ENCODE data around the gene ABCG5.

- TF ChIP-seq, protein P1, sequence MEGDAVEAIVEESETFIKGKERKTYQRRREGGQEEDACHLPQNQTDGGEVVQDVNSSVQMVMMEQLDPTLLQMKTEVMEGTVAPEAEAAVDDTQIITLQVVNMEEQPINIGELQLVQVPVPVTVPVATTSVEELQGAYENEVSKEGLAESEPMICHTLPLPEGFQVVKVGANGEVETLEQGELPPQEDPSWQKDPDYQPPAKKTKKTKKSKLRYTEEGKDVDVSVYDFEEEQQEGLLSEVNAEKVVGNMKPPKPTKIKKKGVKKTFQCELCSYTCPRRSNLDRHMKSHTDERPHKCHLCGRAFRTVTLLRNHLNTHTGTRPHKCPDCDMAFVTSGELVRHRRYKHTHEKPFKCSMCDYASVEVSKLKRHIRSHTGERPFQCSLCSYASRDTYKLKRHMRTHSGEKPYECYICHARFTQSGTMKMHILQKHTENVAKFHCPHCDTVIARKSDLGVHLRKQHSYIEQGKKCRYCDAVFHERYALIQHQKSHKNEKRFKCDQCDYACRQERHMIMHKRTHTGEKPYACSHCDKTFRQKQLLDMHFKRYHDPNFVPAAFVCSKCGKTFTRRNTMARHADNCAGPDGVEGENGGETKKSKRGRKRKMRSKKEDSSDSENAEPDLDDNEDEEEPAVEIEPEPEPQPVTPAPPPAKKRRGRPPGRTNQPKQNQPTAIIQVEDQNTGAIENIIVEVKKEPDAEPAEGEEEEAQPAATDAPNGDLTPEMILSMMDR (IDR thresholded peaks at IDR 0.05), result no peak
- no peak for TF ChIP-seq POLR2A (IDR thresholded peaks at IDR 0.05)
These were observed 19.0 kb downstream of the ABCG5 start for GRCh38 chr2:43819491-43820163.

Data from suprapubic skin (tissue), 3 donors.